ENCODE measurements around the gene PGAP2. TPM values are rescaled to one million over a fixed set of nuclear protein-coding genes. Genes with fewer than 3 reads are reported as not detected.

Gene PGAP2
- total and polyA plus RNA-seq, 2 of the 13 experiments (the other 11 are each of a cell fraction or from before 2014, with no cell fraction given) = 21.5 to 47.8 TPM

GRCh38 chr11:3807909-3808860, at the start of gene PGAP2 (continued):
- TF ChIP-seq, protein P1, sequence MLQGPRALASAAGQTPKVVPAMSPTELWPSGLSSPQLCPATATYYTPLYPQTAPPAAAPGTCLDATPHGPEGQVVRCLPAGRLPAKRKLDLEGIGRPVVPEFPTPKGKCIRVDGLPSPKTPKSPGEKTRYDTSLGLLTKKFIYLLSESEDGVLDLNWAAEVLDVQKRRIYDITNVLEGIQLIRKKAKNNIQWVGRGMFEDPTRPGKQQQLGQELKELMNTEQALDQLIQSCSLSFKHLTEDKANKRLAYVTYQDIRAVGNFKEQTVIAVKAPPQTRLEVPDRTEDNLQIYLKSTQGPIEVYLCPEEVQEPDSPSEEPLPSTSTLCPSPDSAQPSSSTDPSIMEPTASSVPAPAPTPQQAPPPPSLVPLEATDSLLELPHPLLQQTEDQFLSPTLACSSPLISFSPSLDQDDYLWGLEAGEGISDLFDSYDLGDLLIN (CRISPR knock-in tag; IDR thresholded peaks at IDR 0.05; ENCODE audit: borderline replicate concordance) = peak; percentile 69; the same call in 1 of the 2 replicates
- TF ChIP-seq ZBTB40 (IDR thresholded peaks at IDR 0.05) (no peak), ZBTB40 (CRISPR knock-in tag; IDR thresholded peaks at IDR 0.05) (0 out of 2 replicates have a peak, but pooled peaks have one; percentile 45), BCL3 (CRISPR knock-in tag; IDR thresholded peaks at IDR 0.05) (no peak), FOXK2 (IDR thresholded peaks at IDR 0.05) (no peak), NFKB2 (CRISPR knock-in tag; IDR thresholded peaks at IDR 0.05; ENCODE audit: borderline replicate concordance) (peak; percentile 8; the same call in 1 of the 2 replicates), ZBTB10 (CRISPR knock-in tag; IDR thresholded peaks at IDR 0.05; ENCODE audit: borderline replicate concordance) (0 out of 2 replicates have a peak, but pooled peaks have one; percentile 47), ZNF557 (CRISPR knock-in tag; IDR thresholded peaks at IDR 0.05) (no peak)
- TF ChIP-seq, protein P2, sequence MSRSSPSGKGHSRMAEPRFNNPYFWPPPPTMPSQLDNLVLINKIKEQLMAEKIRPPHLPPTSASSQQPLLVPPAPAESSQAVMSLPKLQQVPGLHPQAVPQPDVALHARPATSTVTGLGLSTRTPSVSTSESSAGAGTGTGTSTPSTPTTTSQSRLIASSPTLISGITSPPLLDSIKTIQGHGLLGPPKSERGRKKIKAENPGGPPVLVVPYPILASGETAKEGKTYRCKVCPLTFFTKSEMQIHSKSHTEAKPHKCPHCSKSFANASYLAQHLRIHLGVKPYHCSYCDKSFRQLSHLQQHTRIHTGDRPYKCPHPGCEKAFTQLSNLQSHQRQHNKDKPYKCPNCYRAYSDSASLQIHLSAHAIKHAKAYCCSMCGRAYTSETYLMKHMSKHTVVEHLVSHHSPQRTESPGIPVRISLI (CRISPR knock-in tag; IDR thresholded peaks at IDR 0.05; ENCODE audit: borderline replicate concordance) = no peak

Measured in HepG2 (cell line).